Peyer's patch (tissue), 4 donors: ENCODE measurements around the gene PCNT. TPM values are rescaled to one million over a fixed set of nuclear protein-coding genes. Genes with fewer than 3 reads are reported as not detected.

Source experiments
- DNase-seq, 3 donors: peaks; one replicate each; pipeline ENCODE4 v3.0.0-alpha.2; 2017 to 2019
- H3K27ac ChIP-seq, 4 donors: fragments of 200-600 bp; sonication (generic); one replicate each; pipeline ENCODE4 v1.5.1; 2016 to 2019
- H3K27me3 ChIP-seq, 2 donors: fragments of 200-600 bp; sonication (generic); one replicate each; pipeline ENCODE4 v1.5.1; 2019
- H3K36me3 ChIP-seq, 3 donors: fragments of 200-600 bp; sonication (generic); one replicate each; pipeline ENCODE4 v1.5.1; 2016 to 2019
- H3K4me1 ChIP-seq, 4 donors: fragments of 200-600 bp; sonication (generic); one replicate each; pipeline ENCODE4 v1.5.1; 2016 to 2019
- H3K4me3 ChIP-seq, 4 donors: fragments of 200-600 bp; sonication (generic); 1 replicate in 3 of 4; 2 replicates in 1 of 4; pipeline ENCODE4 v1.5.1; 2016 to 2019; ENCODE audit warnings: mild to moderate bottlenecking in 1 of 4
- H3K9me3 ChIP-seq, 4 donors: fragments of 200-600 bp; sonication (generic); one replicate each; pipeline ENCODE4 v1.5.1; 2016 to 2019; ENCODE audit warnings: mild to moderate bottlenecking in 1 of 4
- CTCF ChIP-seq, 6 experiments: fragments of 450-650 bp in 4 of 6; fragments of 200-600 bp in 2 of 6; sonication (generic) in 1 of 6; IDR thresholded peaks; one replicate each; pipeline ENCODE4 v1.5.1; 2017 to 2019; ENCODE audit warnings: antibody characterized with exemption in 6 of 6, mild to moderate bottlenecking in 3 of 6, moderate library complexity in 1 of 6
- POLR2A ChIP-seq, 2 donors: fragments of 450-650 bp; IDR thresholded peaks; one replicate each; pipeline ENCODE4 v1.5.1; 2017; ENCODE audit warnings: antibody characterized with exemption in 2 of 2, mild to moderate bottlenecking in 2 of 2, moderate library complexity in 2 of 2
- total RNA-seq, 4 donors: library from RNA; depleted of rRNA; stranded (reverse); fragments of >200 nt; gene quantifications; one replicate each; pipeline ENCODE4 v1.1.0, GENCODE V29; 2016

PCNT gene
- total RNA-seq, 4 donors from 2014 or later, result 29.2 to 119 (median 59.5) TPM

GRCh38 chr21:46285761-46286647 lies 38.0 kb upstream of the PCNT start, which contains the start of gene YBEY:
TSS of gene YBEY (plus strand) at chr21:46286342. CDS start at chr21:46286914, 572 bp downstream.
- peaks cover 0 to 29% (median 0%) of the 10 kb centered on the region in 3 donors for H3K36me3 ChIP-seq
- no peaks in the 10 kb centered on the region for H3K27me3 ChIP-seq
- H3K27ac ChIP-seq, result peak within 1 kb of the TSS; percentile 90 to 100 (median 98)
- H3K4me1 ChIP-seq, result peaks cover 0 to 41% (median 13%) of the 10 kb centered on the region in 4 donors
- no peaks in the 10 kb centered on the region for H3K9me3 ChIP-seq
- H3K4me3 ChIP-seq, result peak within 1 kb of the TSS; percentile 81 to 100 (median 90)
- TF ChIP-seq POLR2A (IDR thresholded peaks at IDR 0.05) (peak; percentile 73 to 75), CTCF (IDR thresholded peaks at IDR 0.05) (peak; percentile 10 to 55 (median 30))
- DNase-seq, result peak; percentile 84 to 96 (median 94)

GRCh38 chr21:46286648-46287002 lies 37.3 kb upstream of the PCNT start:
- TF ChIP-seq POLR2A (IDR thresholded peaks at IDR 0.05) (no peak), CTCF (IDR thresholded peaks at IDR 0.05) (no peak)
- no peaks in the 10 kb centered on the region for H3K9me3 ChIP-seq
- no peak for DNase-seq
- H3K36me3 ChIP-seq, result peaks cover 0 to 26% (median 0%) of the 10 kb centered on the region in 3 donors
- H3K4me3 ChIP-seq, result peak overlapping the region; percentile 81 to 100 (median 90)
- H3K4me1 ChIP-seq, result peaks cover 0 to 37% (median 13%) of the 10 kb centered on the region in 4 donors
- no peaks in the 10 kb centered on the region for H3K27me3 ChIP-seq
- H3K27ac ChIP-seq, result peak overlapping the region; percentile 90 to 100 (median 98)

GRCh38 chr21:46287541-46287940 lies 36.4 kb upstream of the PCNT start:
- TF ChIP-seq CTCF (IDR thresholded peaks at IDR 0.05) (no peak), POLR2A (IDR thresholded peaks at IDR 0.05) (no peak)
- Histone ChIP-seq H3K4me1 (peaks cover 0 to 27% (median 11%) of the 10 kb centered on the region in 4 donors), H3K27me3 (no peaks in the 10 kb centered on the region), H3K9me3 (no peaks in the 10 kb centered on the region), H3K4me3 (no peak overlapping the region), H3K27ac (peak overlapping the region in 1 of 4 donors; percentile 1), H3K36me3 (peaks cover 0 to 24% (median 0%) of the 10 kb centered on the region in 3 donors)
- DNase-seq, result no peak

GRCh38 chr21:46289655-46290179 lies 34.2 kb upstream of the PCNT start:
- TF ChIP-seq CTCF (IDR thresholded peaks at IDR 0.05) (no peak), POLR2A (IDR thresholded peaks at IDR 0.05) (no peak)
- H3K4me3 ChIP-seq, result no peak overlapping the region
- H3K36me3 ChIP-seq, result peaks cover 0 to 9% (median 0%) of the 10 kb centered on the region in 3 donors

GRCh38 chr21:46291561-46291960 lies 32.4 kb upstream of the PCNT start:
- H3K9me3 ChIP-seq, result no peaks in the 10 kb centered on the region
- H3K27ac ChIP-seq, result no peak overlapping the region
- peaks cover 0 to 10% (median 0%) of the 10 kb centered on the region in 4 donors for H3K4me1 ChIP-seq
- peaks cover 0 to 9% (median 0%) of the 10 kb centered on the region in 3 donors for H3K36me3 ChIP-seq
- no peaks in the 10 kb centered on the region for H3K27me3 ChIP-seq
- TF ChIP-seq POLR2A (IDR thresholded peaks at IDR 0.05) (no peak), CTCF (IDR thresholded peaks at IDR 0.05) (no peak)
- no peak overlapping the region for H3K4me3 ChIP-seq
- no peak for DNase-seq

More at GRCh38 chr21:46289655-46290179, 34.2 kb upstream of the PCNT start:
- Histone ChIP-seq H3K9me3 (no peaks in the 10 kb centered on the region), H3K27me3 (no peaks in the 10 kb centered on the region), H3K27ac (no peak overlapping the region), H3K4me1 (peaks cover 0 to 8% (median 3%) of the 10 kb centered on the region in 4 donors)
- DNase-seq, result no peak
